Ectodermal cell (in vitro differentiated cells): ENCODE results near the gene PCBP3.

ENCODE experiments used
- H3K27ac ChIP-seq: 2 replicates; pipeline ENCODE4 v1.7.0; 2013; ENCODE audit warnings: mild to moderate bottlenecking, low read depth, low read length; ENCODE audit not compliant: insufficient read depth, poor library complexity, severe bottlenecking
- H3K27me3 ChIP-seq: 2 replicates; pipeline ENCODE4 v1.7.0; 2013; ENCODE audit warnings: mild to moderate bottlenecking, low read length; ENCODE audit not compliant: insufficient read depth, control insufficient read depth, poor library complexity, severe bottlenecking
- H3K36me3 ChIP-seq: one replicate; pipeline ENCODE4 v1.7.0; 2013; ENCODE audit warnings: low read length; ENCODE audit not compliant: control insufficient read depth, insufficient read depth
- H3K4me1 ChIP-seq: one replicate; pipeline ENCODE4 v1.7.0; 2013; ENCODE audit warnings: low read length; ENCODE audit not compliant: control insufficient read depth, insufficient read depth
- H3K4me3 ChIP-seq: 2 replicates; pipeline ENCODE4 v1.7.0; 2013; ENCODE audit warnings: low read depth, low read length, control low read depth; ENCODE audit not compliant: insufficient read depth
- H3K9me3 ChIP-seq: 2 replicates; pipeline ENCODE4 v1.7.0; 2013; ENCODE audit warnings: mild to moderate bottlenecking, low read length, moderate library complexity; ENCODE audit not compliant: control insufficient read depth
- WGBS, 2 experiments: methylation state at CpG; one replicate each; pipeline ENCODE4 v1.1.7; 2013; ENCODE audit warnings: missing lambda C conversion rate in 2 of 2; 5-methylcytosine and 5-hydroxymethylcytosine counted together

PCBP3 gene

GRCh38 chr21:45680215-45680614 lies 36.7 kb downstream of the PCBP3 start:
- no peak overlapping the region for H3K4me3 ChIP-seq
- no peaks in the 10 kb centered on the region for H3K27me3 ChIP-seq
- H3K9me3 ChIP-seq: no peaks in the 10 kb centered on the region
- no peak overlapping the region for H3K27ac ChIP-seq
- no peaks in the 10 kb centered on the region for H3K36me3 ChIP-seq
- WGBS, 2 experiments: 100% methylated on average over 1 of the region's 1 CpG; no CpG with 5 or more reads in 1 of the 2 experiments
- H3K4me1 ChIP-seq: no peaks in the 10 kb centered on the region

- 36 to 52% methylated on average over 2 of the region's 2 CpGs for WGBS, 2 experiments
- Histone ChIP-seq H3K27ac (no peak overlapping the region), H3K27me3 (no peaks in the 10 kb centered on the region), H3K4me1 (no peaks in the 10 kb centered on the region), H3K36me3 (no peaks in the 10 kb centered on the region), H3K9me3 (no peaks in the 10 kb centered on the region), H3K4me3 (no peak overlapping the region)
These were observed 51.6 kb downstream of the PCBP3 start for GRCh38 chr21:45695086-45695485.

- 88 to 91% methylated on average over 3 of the region's 3 CpGs for WGBS, 2 experiments
- Histone ChIP-seq H3K4me1 (no peaks in the 10 kb centered on the region), H3K36me3 (no peaks in the 10 kb centered on the region), H3K27ac (no peak overlapping the region), H3K4me3 (no peak overlapping the region), H3K9me3 (no peaks in the 10 kb centered on the region), H3K27me3 (no peaks in the 10 kb centered on the region)
These were observed 55.1 kb downstream of the PCBP3 start for GRCh38 chr21:45698493-45699184.

- H3K4me1 ChIP-seq: no peaks in the 10 kb centered on the region
These were observed 55.9 kb downstream of the PCBP3 start for GRCh38 chr21:45699251-45699942.

DNA sequence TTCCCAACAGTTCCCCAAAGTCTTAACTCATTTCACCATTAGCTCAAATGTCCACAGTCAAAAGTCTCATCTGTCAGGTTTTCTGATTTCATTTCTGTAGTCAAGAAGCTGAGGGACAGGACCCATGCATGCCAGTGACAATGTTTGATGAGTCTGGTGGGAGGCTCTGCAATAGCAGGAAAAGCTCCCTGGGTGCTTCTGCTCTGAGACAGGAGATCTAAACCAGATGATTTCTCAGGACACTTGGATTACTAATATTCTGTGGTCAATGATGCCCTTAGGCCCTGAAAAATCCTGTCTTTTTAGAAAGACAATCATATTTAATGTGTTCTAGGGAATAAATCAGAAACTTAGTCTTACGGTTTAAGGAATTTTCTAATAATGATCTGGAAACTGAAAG lies 56.4 kb downstream of the PCBP3 start:
- H3K9me3 ChIP-seq: no peaks in the 10 kb centered on the region
- H3K4me1 ChIP-seq: no peaks in the 10 kb centered on the region
- H3K36me3 ChIP-seq: no peaks in the 10 kb centered on the region
- no peak overlapping the region for H3K4me3 ChIP-seq
- no peaks in the 10 kb centered on the region for H3K27me3 ChIP-seq
- WGBS, 2 experiments: 100% methylated on average over 1 of the region's 1 CpG
- H3K27ac ChIP-seq: no peak overlapping the region

More at GRCh38 chr21:45699251-45699942, 55.9 kb downstream of the PCBP3 start:
- Histone ChIP-seq H3K9me3 (no peaks in the 10 kb centered on the region), H3K27me3 (no peaks in the 10 kb centered on the region), H3K4me3 (no peak overlapping the region), H3K27ac (no peak overlapping the region), H3K36me3 (no peaks in the 10 kb centered on the region)
- WGBS, 2 experiments: 91 to 95% methylated on average over 7 of the region's 7 CpGs

- Histone ChIP-seq H3K9me3 (no peaks in the 10 kb centered on the region), H3K4me3 (no peak overlapping the region), H3K4me1 (no peaks in the 10 kb centered on the region), H3K27ac (no peak overlapping the region), H3K27me3 (no peaks in the 10 kb centered on the region), H3K36me3 (no peaks in the 10 kb centered on the region)
- 91 to 95% methylated on average over 6 of the region's 6 CpGs for WGBS, 2 experiments
These were observed 56.9 kb downstream of the PCBP3 start for GRCh38 chr21:45700461-45700860.

DNA sequence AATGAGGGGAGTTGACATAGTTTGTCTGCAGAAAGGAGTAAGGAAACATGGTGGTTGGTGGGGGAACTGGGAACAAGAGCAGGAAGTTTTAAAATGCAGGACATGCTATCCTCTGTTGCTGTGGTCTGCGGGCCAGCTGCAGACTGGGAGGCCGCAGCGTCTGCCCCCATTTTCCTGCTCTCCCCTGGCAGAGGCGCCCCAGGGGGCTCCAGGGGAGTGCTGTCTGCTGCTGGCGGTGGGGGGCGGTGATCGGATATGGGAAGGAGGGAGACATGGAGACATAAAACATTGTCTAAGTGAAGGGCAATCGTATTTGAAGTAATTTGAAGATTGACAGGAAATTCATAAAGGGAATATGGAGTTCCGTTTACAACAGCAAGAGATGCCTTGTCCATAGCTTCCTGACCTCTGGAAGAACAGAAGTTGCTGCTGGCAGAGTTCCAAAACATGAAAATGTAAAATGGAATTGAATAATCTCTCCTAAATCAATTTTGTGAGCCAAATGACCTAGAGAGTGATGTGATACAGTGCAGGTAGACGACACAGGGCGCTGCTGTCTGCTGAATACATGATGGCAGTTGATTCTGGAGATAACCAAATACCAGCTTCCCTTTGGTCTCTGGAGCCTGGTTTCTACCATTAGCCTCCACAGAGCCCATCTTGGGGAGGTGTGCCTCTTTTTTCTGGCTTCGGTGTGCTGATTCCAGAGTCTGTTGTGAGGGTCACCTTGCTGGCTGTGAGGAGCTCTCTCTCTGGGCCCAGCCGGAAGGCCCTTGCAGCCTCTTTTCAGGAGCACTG lies 61.0 kb downstream of the PCBP3 start:
- no peaks in the 10 kb centered on the region for H3K27me3 ChIP-seq

DNA sequence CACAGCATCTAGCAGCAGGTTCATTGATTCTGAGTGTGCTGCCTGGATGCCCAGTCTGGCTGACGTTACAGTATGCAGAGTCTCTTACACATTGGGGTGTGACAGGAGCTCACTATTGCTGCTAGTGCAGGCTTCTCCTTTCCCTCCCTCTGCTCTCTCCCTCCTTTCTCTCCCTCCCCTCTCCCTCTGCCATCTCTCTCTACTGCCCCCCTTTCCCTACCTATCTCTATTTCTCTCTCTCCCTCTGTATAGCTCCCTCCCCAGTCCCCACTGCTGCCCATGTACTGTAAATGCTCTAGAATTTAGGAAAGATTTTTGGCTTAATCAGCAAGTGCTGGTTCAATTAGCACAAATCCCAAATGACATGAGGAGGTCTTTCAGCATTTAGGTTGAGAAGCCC lies 62.8 kb downstream of the PCBP3 start:
- WGBS, 2 experiments: 67 to 72% methylated on average over 1 of the region's 1 CpG

More for the DNA sequence above, 61.0 kb downstream of the PCBP3 start:
- Histone ChIP-seq H3K9me3 (no peaks in the 10 kb centered on the region), H3K4me1 (no peaks in the 10 kb centered on the region), H3K4me3 (no peak overlapping the region), H3K36me3 (no peaks in the 10 kb centered on the region), H3K27ac (no peak overlapping the region)
- WGBS, 2 experiments: 94 to 95% methylated on average over 13 of the region's 13 CpGs

GRCh38 chr21:45709173-45709572 lies 65.6 kb downstream of the PCBP3 start:
- H3K4me1 ChIP-seq: no peaks in the 10 kb centered on the region
- H3K4me3 ChIP-seq: no peak overlapping the region
- H3K27me3 ChIP-seq: no peaks in the 10 kb centered on the region
- no peaks in the 10 kb centered on the region for H3K36me3 ChIP-seq
- H3K9me3 ChIP-seq: no peaks in the 10 kb centered on the region
- 93 to 99% methylated on average over 6 to 7 of the region's 7 CpGs for WGBS, 2 experiments
- no peak overlapping the region for H3K27ac ChIP-seq

More for the DNA sequence above, 62.8 kb downstream of the PCBP3 start:
- Histone ChIP-seq H3K36me3 (no peaks in the 10 kb centered on the region), H3K4me1 (no peaks in the 10 kb centered on the region), H3K27ac (no peak overlapping the region), H3K9me3 (no peaks in the 10 kb centered on the region), H3K4me3 (no peak overlapping the region), H3K27me3 (no peaks in the 10 kb centered on the region)

DNA sequence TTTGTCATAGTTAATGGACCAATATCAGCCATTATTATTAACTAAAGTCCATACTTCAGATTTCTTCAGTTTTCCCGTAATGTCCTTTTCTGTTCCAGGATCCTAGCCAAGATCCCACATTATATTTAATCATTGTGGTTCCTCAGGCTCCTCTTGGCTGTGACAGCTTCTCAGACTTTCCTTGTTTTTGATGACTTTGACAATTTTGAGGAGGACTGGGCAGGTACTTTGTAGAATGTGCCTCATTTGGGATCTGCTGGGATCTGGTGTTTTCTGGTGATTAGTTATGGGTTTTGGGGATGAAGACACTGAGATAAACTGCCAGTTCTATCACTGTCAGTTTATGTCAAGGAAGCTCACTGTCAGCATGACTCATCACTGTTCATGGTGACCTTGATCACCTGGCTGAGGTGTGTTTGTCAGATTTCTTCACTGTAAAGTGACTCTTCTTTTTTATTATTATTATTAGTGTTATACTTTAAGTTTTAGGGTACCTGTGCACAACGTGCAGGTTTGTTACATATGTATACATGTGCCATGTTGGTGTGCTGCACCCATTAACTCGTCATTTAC lies 66.3 kb downstream of the PCBP3 start:
- no peaks in the 10 kb centered on the region for H3K27me3 ChIP-seq
- no peaks in the 10 kb centered on the region for H3K4me1 ChIP-seq
- no peaks in the 10 kb centered on the region for H3K9me3 ChIP-seq
- H3K4me3 ChIP-seq: no peak overlapping the region
- H3K27ac ChIP-seq: no peak overlapping the region
- WGBS, 2 experiments: 85 to 96% methylated on average over 2 of the region's 3 CpGs
- no peaks in the 10 kb centered on the region for H3K36me3 ChIP-seq
